22Rv1 (cell line): ENCODE data around the gene CACNA1C.

ENCODE experiments used
- ZFX ChIP-seq: fragments of 450-650 bp; IDR thresholded peaks from 2 replicates; pipeline ENCODE4 v1.6.1; 2017; ENCODE audit warnings: antibody characterized with exemption, borderline replicate concordance
- TF ChIP-seq, protein P1 (sequence below): fragments of 450-650 bp; IDR thresholded peaks from 2 replicates; pipeline ENCODE4 v1.5.1; 2017; ENCODE audit warnings: mild to moderate bottlenecking

DNA sequence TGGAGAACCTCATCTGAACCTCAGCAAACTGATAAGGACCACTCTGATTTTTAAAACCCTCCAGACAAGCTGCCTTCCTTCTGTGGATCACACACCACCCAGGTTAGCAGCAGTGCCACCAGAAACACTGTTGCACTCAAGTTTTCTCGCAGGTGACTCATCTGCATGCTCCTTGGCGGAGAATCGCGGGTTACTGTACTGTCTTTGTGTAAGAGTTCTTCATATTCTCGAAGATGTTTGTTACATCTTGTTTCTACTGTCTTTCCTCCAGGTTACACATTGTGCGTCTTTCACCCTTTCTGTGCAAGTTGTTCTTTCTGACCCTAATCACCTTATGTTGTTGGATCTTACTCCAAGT is 331.2 kb downstream of the CACNA1C start:
- TF ChIP-seq, protein P1, sequence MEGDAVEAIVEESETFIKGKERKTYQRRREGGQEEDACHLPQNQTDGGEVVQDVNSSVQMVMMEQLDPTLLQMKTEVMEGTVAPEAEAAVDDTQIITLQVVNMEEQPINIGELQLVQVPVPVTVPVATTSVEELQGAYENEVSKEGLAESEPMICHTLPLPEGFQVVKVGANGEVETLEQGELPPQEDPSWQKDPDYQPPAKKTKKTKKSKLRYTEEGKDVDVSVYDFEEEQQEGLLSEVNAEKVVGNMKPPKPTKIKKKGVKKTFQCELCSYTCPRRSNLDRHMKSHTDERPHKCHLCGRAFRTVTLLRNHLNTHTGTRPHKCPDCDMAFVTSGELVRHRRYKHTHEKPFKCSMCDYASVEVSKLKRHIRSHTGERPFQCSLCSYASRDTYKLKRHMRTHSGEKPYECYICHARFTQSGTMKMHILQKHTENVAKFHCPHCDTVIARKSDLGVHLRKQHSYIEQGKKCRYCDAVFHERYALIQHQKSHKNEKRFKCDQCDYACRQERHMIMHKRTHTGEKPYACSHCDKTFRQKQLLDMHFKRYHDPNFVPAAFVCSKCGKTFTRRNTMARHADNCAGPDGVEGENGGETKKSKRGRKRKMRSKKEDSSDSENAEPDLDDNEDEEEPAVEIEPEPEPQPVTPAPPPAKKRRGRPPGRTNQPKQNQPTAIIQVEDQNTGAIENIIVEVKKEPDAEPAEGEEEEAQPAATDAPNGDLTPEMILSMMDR = no peak
- no peak for TF ChIP-seq ZFX
